GM12878 (cell line): ENCODE results near the gene MSTN. TPM values are rescaled to one million over a fixed set of nuclear protein-coding genes. Genes with fewer than 3 reads are reported as not detected.

Source experiments
- ATAC-seq: fragments of 200-7000 bp; cut with Tn5 transposase; 3 replicates; pipeline ENCODE4 v1.9.1; 2020; ENCODE audit warnings: mild to moderate bottlenecking, moderate library complexity
- BruUV-seq: library from RNA; stranded (reverse); fragments of 400-500 nt; replicated peaks from 2 replicates; lab custom pipeline; 2021; lab: Mats Ljungman, UMichigan
- CTCF ChIA-PET: fragments of 300-600 bp; sonication (Branson Sonifier 250); formaldehyde crosslinking; extraction: SDS; loops from one replicate; lab custom pipeline; 2021; ENCODE audit warnings: inconsistent platforms; lab: Yijun Ruan, JAX
- POLR2A ChIA-PET: fragments of 350-600 bp; formaldehyde crosslinking; extraction: SDS; loops from one replicate; lab custom pipeline; 2021; ENCODE audit warnings: inconsistent platforms; lab: Charles Lee
- RAD21 ChIA-PET: fragments of 300-600 bp; sonication (Branson Sonifier 250); formaldehyde crosslinking; loops from one replicate; lab custom pipeline; 2023; ENCODE audit warnings: antibody characterized with exemption; ENCODE audit not compliant: unreplicated experiment; lab: Charles Lee
- SMC1A ChIA-PET: fragments of 300-600 bp; sonication (Branson Sonifier 250); formaldehyde crosslinking; loops from one replicate; lab custom pipeline; 2023; ENCODE audit not compliant: unreplicated experiment, uncharacterized antibody; lab: Charles Lee
- DNase-seq: peaks from one replicate; pipeline ENCODE4 v3.0.0-alpha.2; 2011; ENCODE audit warnings: low read depth, low spot score
- FAIRE-seq: peaks from 3 replicates; lab custom pipeline; 2011; peaks lifted over from hg19 to GRCh38; lab: Jason Lieb, UNC
- H2AFZ ChIP-seq: 2 replicates; pipeline ENCODE4 v1.6.0; 2011; ENCODE audit warnings: low read depth, low read length, control low read depth; ENCODE audit not compliant: control insufficient read depth
- H3K27ac ChIP-seq: 2 replicates; pipeline ENCODE4 v1.5.1; 2011; ENCODE audit warnings: control low read depth; ENCODE audit not compliant: control insufficient read depth, insufficient read depth
- H3K27me3 ChIP-seq, 2 experiments: replicated peaks in 1 of 2; 2 replicates each; pipeline versions ENCODE4 v1.6.0 to v1.6.1; 2011; ENCODE audit warnings: low read length in 1 of 2; ENCODE audit not compliant: control insufficient read depth in 2 of 2, insufficient read depth in 2 of 2
- H3K36me3 ChIP-seq, 2 experiments: 2 replicates each; pipeline ENCODE4 v1.5.1; 2011; ENCODE audit warnings: low read length in 1 of 2; ENCODE audit not compliant: control insufficient read depth in 2 of 2, insufficient read depth in 2 of 2
- H3K4me1 ChIP-seq: 2 replicates; pipeline ENCODE4 v1.6.1; 2011; ENCODE audit warnings: mild to moderate bottlenecking, low read length, moderate library complexity, mixed read lengths; ENCODE audit not compliant: control insufficient read depth, insufficient read depth
- H3K4me2 ChIP-seq: 2 replicates; pipeline ENCODE4 v1.6.0; 2011; ENCODE audit warnings: control low read depth; ENCODE audit not compliant: control insufficient read depth, insufficient read depth
- H3K4me3 ChIP-seq: fragments of 200-600 bp; sonication (generic); 2 replicates; pipeline ENCODE4 v1.5.1; 2016
- H3K79me2 ChIP-seq: 2 replicates; pipeline ENCODE4 v1.6.0; 2011; ENCODE audit warnings: low read length; ENCODE audit not compliant: control insufficient read depth, insufficient read depth
- H3K9ac ChIP-seq: 2 replicates; pipeline ENCODE4 v1.8.0; 2011; ENCODE audit warnings: low read length, control low read depth, mixed read lengths; ENCODE audit not compliant: control insufficient read depth, insufficient read depth
- H3K9me3 ChIP-seq: replicated peaks from 3 replicates; pipeline ENCODE4 v1.5.1; 2011; ENCODE audit warnings: mild to moderate bottlenecking, low read length; ENCODE audit not compliant: control insufficient read depth, insufficient read depth
- H4K20me1 ChIP-seq: 2 replicates; pipeline ENCODE4 v1.6.0; 2011; ENCODE audit not compliant: control insufficient read depth, insufficient read depth
- CUX1 ChIP-seq: IDR thresholded peaks from 2 replicates; pipeline ENCODE4 v1.6.1; 2012; ENCODE audit warnings: improper control_type of control experiment, low read depth, low read length; ENCODE audit not compliant: insufficient replicate concordance
- MAX ChIP-seq: IDR thresholded peaks from 2 replicates; pipeline ENCODE4 v1.6.1; 2012; ENCODE audit warnings: low read depth, low read length, improper control_type of control experiment
- MYB ChIP-seq: fragments of 150-350 bp; IDR thresholded peaks from 2 replicates; pipeline ENCODE4 v1.6.1; 2014; ENCODE audit warnings: mild to moderate bottlenecking, low read depth, low read length, borderline replicate concordance
- NRF1 ChIP-seq: conservative IDR thresholded peaks from 2 replicates; pipeline ENCODE4 v1.6.1; 2011; ENCODE audit warnings: mild to moderate bottlenecking, low read depth, low read length, improper control_type of control experiment
- PBX3 ChIP-seq: IDR thresholded peaks from 2 replicates; pipeline ENCODE4 v1.6.1; 2011; ENCODE audit warnings: mild to moderate bottlenecking, low read depth, low read length, moderate library complexity; ENCODE audit not compliant: insufficient replicate concordance
- POU2F2 ChIP-seq: IDR thresholded peaks from 3 replicates; pipeline ENCODE4 v1.6.1; 2011; ENCODE audit warnings: low read depth, mild to moderate bottlenecking, low read length, borderline replicate concordance
- RFX5 ChIP-seq: IDR thresholded peaks from 2 replicates; pipeline ENCODE4 v1.6.1; 2011; ENCODE audit warnings: low read depth, low read length, improper control_type of control experiment
- SIN3A ChIP-seq: IDR thresholded peaks from 2 replicates; pipeline ENCODE4 v1.6.1; 2012; ENCODE audit warnings: low read depth, low read length, improper control_type of control experiment
- SMAD5 ChIP-seq: IDR thresholded peaks from 2 replicates; pipeline ENCODE4 v1.6.1; 2016; ENCODE audit warnings: antibody characterized with exemption, low read depth
- SMARCA5 ChIP-seq: fragments of 450-650 bp; IDR thresholded peaks from 2 replicates; pipeline ENCODE4 v1.6.1; 2017; ENCODE audit warnings: mild to moderate bottlenecking
- ZBED1 ChIP-seq: IDR thresholded peaks from 2 replicates; pipeline ENCODE4 v1.6.1; 2016; ENCODE audit warnings: borderline replicate concordance
- WGBS: methylation state at CpG from one replicate; pipeline ENCODE4 v1.1.6; 2016; ENCODE audit warnings: low lambda C conversion rate; ENCODE audit not compliant: insufficient replicate concordance, insufficient coverage; ENCODE audit errors: missing lambda C conversion rate; 5-methylcytosine and 5-hydroxymethylcytosine counted together
- in situ Hi-C: fragments of 300-500 bp; cut with MboI; formaldehyde crosslinking; loops from 9 replicates; pipeline ENCODE4 v1.14.3; 2018; ENCODE audit warnings: mixed read lengths
- intact Hi-C: fragments of 100-400 bp; cut with micrococcal nuclease; formaldehyde crosslinking; loops from one replicate; pipeline ENCODE4 v1.14.2; 2022; ENCODE audit not compliant: unreplicated experiment
- polyA plus RNA-seq, 11 experiments: library from polyadenylated mRNA; depleted of rRNA in 4 of 11; unstranded in 6 of 11; stranded (reverse) in 5 of 11; fragments of >200 nt; fragmentation: Nextera tagmentation in 4 of 11; fragmentation: Illumina TruSeq in 1 of 11; extraction: Ambion mirVana in 4 of 11; extraction: Trizol in 1 of 11; gene quantifications; 1 replicate in 1 of 11; 2 replicates in 10 of 11; pipeline versions ENCODE4 v1.2.1 to v1.2.3, GENCODE V29; 2011 to 2016; ENCODE audit warnings: inconsistent platforms in 2 of 11, missing spikeins in 2 of 11, low read depth in 1 of 11
- total RNA-seq, 4 experiments: library from RNA; depleted of rRNA in 3 of 4; stranded (reverse); fragments of >200 nt in 3 of 4; fragmentation: Illumina TruSeq in 1 of 4; extraction: Trizol in 1 of 4; gene quantifications; 2 replicates each; pipeline versions ENCODE4 v1.2.1 to v1.2.3, GENCODE V29; 2013 to 2021

Gene MSTN
- total and polyA plus RNA-seq, 10 of the 15 experiments (the other 5 are each of a cell fraction or from before 2014, with no cell fraction given) = 0.04 to 0.33 (median 0.10) TPM; not detected in 7

- Histone ChIP-seq H3K4me1 (no peaks in the 10 kb centered on the region), H3K9me3 (no peaks in the 10 kb centered on the region), H3K27ac (no peak overlapping the region), H3K4me2 (no peak overlapping the region), H3K27me3 (no peaks in the 10 kb centered on the region), H2AFZ (no peak overlapping the region), H3K4me3 (no peak overlapping the region), H4K20me1 (no peaks in the 10 kb centered on the region), H3K36me3 (no peaks in the 10 kb centered on the region), H3K79me2 (no peaks in the 10 kb centered on the region), H3K9ac (no peak overlapping the region)
- CTCF ChIA-PET = interaction anchor here (0.6 to 1.0 kb wide), 2 partner anchors 21 to 69 kb away, joined by 3 to 4 read pairs; no protein-coding TSS in a partner anchor
- in situ Hi-C loops (no loop called here), intact Hi-C loops (no loop called here)
- WGBS = 85% methylated on average over 7 of the region's 7 CpGs
- SMC1A ChIA-PET = interaction anchor here (0.7 to 3.0 kb wide), 5 partner anchors 10 to 61 kb away, joined by 3 to 9 read pairs (median 4); no protein-coding TSS in a partner anchor
- FAIRE-seq (no peak), ATAC-seq (no peak), DNase-seq (no peak)
- RAD21 ChIA-PET = no interaction called here
- TF ChIP-seq PBX3 = no peak
- TF ChIP-seq MAX = no peak
- TF ChIP-seq ZBED1 = no peak
- TF ChIP-seq RFX5 = no peak
- POLR2A ChIA-PET = no interaction called here
- no TSS peak for BruUV-seq
Observed at GRCh38 chr2:190110699-190111098, 48.2 kb upstream of the MSTN start.

- CTCF ChIA-PET = interaction anchor here (0.6 to 1.0 kb wide), 2 partner anchors 21 to 69 kb away, joined by 3 to 4 read pairs; no protein-coding TSS in a partner anchor
- Histone ChIP-seq H3K4me2 (no peak overlapping the region), H3K27ac (no peak overlapping the region), H3K4me1 (no peaks in the 10 kb centered on the region), H3K9ac (no peak overlapping the region), H4K20me1 (no peaks in the 10 kb centered on the region), H3K9me3 (no peaks in the 10 kb centered on the region), H3K36me3 (no peaks in the 10 kb centered on the region), H3K4me3 (no peak overlapping the region), H2AFZ (no peak overlapping the region), H3K79me2 (no peaks in the 10 kb centered on the region), H3K27me3 (no peaks in the 10 kb centered on the region)
- RAD21 ChIA-PET = no interaction called here
- SMC1A ChIA-PET = interaction anchor here (0.7 to 1.6 kb wide), 5 partner anchors 11 to 63 kb away, joined by 3 to 6 read pairs (median 3); no protein-coding TSS in a partner anchor
- POLR2A ChIA-PET = no interaction called here
- no peak for DNase-seq
- FAIRE-seq = no peak
- WGBS = 45% methylated on average over 2 of the region's 2 CpGs
- intact Hi-C loops = no loop called here
- no peak for ATAC-seq
- no TSS peak for BruUV-seq
- in situ Hi-C loops = no loop called here
- TF ChIP-seq SMAD5 (no peak), SIN3A (no peak), NRF1 (no peak), POU2F2 (no peak), SMARCA5 (no peak), CUX1 (no peak), MYB (no peak)
Observed at GRCh38 chr2:190110131-190110530, 47.6 kb upstream of the MSTN start.
